Measurements from ENCODE around the gene BRD2. TPM values are rescaled to one million over a fixed set of nuclear protein-coding genes. Genes with fewer than 3 reads are reported as not detected.

The BRD2 gene
- total and polyA plus RNA-seq, 5 experiments from 2014 or later = 24.5 to 455 (median 72.8) TPM

DNA sequence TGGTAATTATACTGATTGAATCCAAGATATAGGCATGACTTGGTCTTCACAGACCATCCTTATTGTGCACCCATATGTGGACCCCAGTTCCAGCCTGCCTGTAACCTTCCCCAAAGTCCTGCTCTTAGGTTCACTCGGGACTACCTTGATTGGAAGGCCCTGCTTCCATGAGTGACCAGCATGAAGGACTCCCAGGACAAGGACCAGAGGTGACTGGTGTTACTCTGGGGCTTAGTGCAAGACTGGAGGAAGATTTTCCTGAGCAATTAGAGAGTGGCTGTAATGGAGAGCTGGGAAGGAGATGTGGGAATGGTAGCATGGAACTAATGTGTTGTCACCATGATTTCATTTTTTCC is 15.1 kb downstream of the BRD2 start:
- ATAC-seq = no peak
- Mint-ChIP-seq H3K4me1 (peaks cover 12 to 36% (median 31%) of the 10 kb centered on the region in 4 donors), H3K27me3 (no peaks in the 10 kb centered on the region), H3K36me3 (peaks cover 8 to 39% (median 13%) of the 10 kb centered on the region in 3 donors), H3K4me3 (no peak overlapping the region), H3K27ac (peak overlapping the region in 7 of 10 donors; percentile 20 to 82 (median 46)), H3K9me3 (no peaks in the 10 kb centered on the region)
- POLR2A ChIA-PET = interaction anchor here (1.2 to 21.1 kb wide), 6 partner anchors 12 to 89 kb away, joined by 3 to 510 read pairs (median 28); partner anchors contain the start of genes BRD2, HLA-DMA and HLA-DMB
- no peak for DNase-seq

DNA sequence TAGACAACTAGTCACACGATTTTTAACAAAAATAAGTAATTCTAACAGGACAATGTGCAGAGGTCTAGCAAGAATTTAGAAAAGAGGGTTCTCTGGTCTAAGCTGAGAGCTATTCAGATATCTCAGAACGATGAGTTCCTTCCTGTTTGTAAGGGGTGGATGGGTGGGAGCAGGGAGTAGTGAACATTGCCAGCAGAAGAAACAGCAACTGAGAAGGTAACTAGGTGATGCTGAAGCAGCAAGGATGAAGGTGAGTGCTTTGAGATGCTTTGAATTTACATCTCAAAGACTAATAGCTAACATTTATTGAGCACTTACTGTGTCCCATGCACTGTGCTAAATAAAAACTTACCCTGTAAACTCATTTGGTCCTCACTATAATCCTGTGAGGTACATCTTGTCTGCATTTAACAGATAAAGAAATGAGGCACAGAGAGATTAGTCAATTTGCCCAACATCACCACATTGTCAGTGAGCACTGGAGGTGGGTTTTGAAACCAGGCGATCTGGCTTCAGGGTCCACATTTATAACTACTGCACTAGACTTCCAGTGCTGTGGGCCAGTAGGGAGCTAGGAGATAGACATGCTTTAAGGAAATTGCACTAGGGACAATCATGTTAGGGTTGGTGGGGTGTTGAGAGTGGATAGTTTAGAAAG is 15.7 kb downstream of the BRD2 start:
- POLR2A ChIA-PET = interaction anchor here (1.2 to 21.1 kb wide), 8 partner anchors 13 to 99 kb away, joined by 3 to 510 read pairs (median 10); partner anchors contain the start of genes BRD2, HLA-DMA and HLA-DMB

DNA sequence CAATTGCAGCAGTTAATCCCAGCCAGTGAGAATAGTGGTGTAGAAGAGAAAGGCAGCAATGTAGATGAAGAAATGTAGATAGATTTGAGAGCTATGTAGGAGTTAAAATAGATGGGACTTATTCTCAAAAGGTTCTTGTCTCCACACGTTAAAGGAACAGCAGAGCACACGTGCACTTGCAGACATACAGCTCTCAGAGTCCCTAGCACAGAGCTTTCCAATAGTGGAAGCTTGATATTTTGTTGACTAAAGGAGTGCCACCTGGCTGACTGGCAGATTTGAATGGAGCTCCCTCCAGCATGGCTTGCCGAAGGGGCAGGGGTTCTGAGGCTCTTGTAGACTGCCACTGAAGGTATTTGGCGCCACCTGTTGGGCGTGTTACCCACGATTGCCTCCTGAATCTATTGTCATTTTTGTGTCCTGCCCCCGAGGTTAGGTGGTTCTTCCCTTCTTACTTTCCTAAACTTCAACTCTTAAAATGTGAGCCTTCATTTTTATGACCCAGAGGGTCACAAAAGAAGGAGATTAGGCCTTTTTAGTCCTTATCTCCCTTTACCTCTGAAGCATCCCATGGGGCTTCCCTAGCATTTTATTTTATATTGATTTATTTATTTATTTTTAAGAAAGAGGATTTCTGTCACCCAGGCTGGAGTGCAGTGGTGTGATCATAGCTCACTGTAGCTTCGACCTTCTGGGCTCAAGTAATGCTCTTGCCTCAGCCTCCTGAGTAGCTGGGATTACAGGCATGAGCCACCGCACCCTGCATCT is 16.4 kb downstream of the BRD2 start:
- Mint-ChIP-seq H3K27ac (peak overlapping the region in 9 of 10 donors; percentile 14 to 84 (median 67)), H3K4me1 (peaks cover 9 to 30% (median 25%) of the 10 kb centered on the region in 4 donors), H3K9me3 (no peaks in the 10 kb centered on the region), H3K4me3 (no peak overlapping the region), H3K27me3 (no peaks in the 10 kb centered on the region), H3K36me3 (peaks cover 4 to 25% (median 10%) of the 10 kb centered on the region in 3 donors)
- ATAC-seq = peak; percentile 88 to 99
- POLR2A ChIA-PET = interaction anchor here (0.6 to 21.1 kb wide), 9 partner anchors 13 to 146 kb away, joined by 3 to 510 read pairs (median 10); partner anchors contain the start of genes BRD2, HLA-DMA, HLA-DMB and TAP2
- DNase-seq = peak; percentile 78 to 95 (median 87)

More for the DNA sequence above, 15.7 kb downstream of the BRD2 start:
- Mint-ChIP-seq H3K9me3 (no peaks in the 10 kb centered on the region), H3K4me1 (peaks cover 12 to 34% (median 27%) of the 10 kb centered on the region in 4 donors), H3K36me3 (peaks cover 8 to 33% (median 13%) of the 10 kb centered on the region in 3 donors), H3K27ac (peak overlapping the region in 9 of 10 donors; percentile 29 to 82 (median 63)), H3K4me3 (no peak overlapping the region), H3K27me3 (no peaks in the 10 kb centered on the region)
- no peak for DNase-seq
- peak in 1 of 2 donors; percentile 11 for ATAC-seq

DNA sequence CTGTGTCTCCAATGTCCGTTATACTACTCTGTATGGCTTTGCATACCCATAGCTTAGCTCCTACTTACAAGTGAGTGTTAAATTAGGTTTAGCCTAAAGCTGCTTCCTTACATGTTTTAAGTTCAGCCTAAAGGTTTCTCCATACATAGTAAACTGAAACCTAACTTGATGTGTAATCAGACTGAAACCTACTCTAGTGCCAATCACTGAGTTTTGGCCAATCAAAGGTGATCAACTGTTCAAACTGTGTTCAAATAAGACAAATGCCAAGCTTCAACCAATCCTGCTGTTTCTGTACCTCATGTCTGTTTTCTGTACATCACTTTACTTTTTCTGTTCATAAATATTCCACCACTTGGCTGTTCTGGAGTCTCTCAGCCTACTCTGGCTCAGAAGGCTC is 21.0 kb downstream of the BRD2 start:
- Mint-ChIP-seq H3K36me3 (no peaks in the 10 kb centered on the region), H3K27me3 (peaks cover 0 to 9% (median 3%) of the 10 kb centered on the region in 5 donors), H3K9me3 (no peaks in the 10 kb centered on the region), H3K4me1 (peaks cover 3 to 8% (median 5%) of the 10 kb centered on the region in 4 donors), H3K4me3 (no peak overlapping the region), H3K27ac (no peak overlapping the region)
- ATAC-seq (no peak), DNase-seq (no peak)
- POLR2A ChIA-PET = interaction anchor here (0.6 to 2.3 kb wide), 3 partner anchors 16 to 851 kb away, joined by 3 to 13 read pairs (median 7); no protein-coding TSS in a partner anchor

GRCh38 chr6:32991972-32992371 is 23.6 kb downstream of the BRD2 start:
- Mint-ChIP-seq H3K4me3 (no peak overlapping the region), H3K27me3 (peaks cover 3 to 9% (median 4%) of the 10 kb centered on the region in 5 donors), H3K27ac (no peak overlapping the region), H3K36me3 (no peaks in the 10 kb centered on the region), H3K9me3 (no peaks in the 10 kb centered on the region), H3K4me1 (no peaks in the 10 kb centered on the region)
- DNase-seq (no peak), ATAC-seq (no peak)
- POLR2A ChIA-PET = no interaction called here

DNA sequence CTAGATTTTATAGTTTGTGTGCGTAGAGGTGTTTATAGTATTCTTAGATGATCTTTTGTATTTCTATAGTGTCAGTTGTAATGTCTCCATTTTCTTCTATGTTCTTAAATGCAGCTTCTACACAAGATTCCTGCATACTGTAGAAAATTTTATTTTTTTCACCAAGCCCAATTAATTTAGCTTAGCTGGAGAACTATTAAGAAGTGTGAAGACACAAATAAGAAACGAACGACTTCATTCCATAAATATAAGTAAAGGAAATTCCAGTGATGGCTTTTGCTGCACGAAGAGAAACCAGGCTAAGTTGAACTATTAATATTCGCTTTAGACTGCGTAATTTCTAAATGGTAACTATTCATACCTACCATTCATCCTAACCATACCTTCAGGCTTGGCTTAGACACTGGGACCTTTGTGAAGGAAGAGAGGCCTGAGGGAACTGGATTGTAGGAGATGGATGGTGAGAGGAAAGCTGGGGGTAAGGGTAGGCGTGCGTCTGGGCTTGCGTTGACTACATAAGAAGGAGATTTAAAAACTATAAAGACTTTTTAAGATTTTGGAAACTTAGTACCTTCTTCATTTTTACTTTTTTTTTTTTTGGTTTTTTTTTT is 25.1 kb downstream of the BRD2 start:
- POLR2A ChIA-PET = interaction anchor here (1.1 to 1.2 kb wide), 2 partner anchors 22 to 23 kb away, joined by 4 read pairs; no protein-coding TSS in a partner anchor

GRCh38 chr6:32995448-32995847 is 27.1 kb downstream of the BRD2 start:
- Mint-ChIP-seq H3K4me1 (peaks cover 4 to 7% (median 7%) of the 10 kb centered on the region in 4 donors), H3K9me3 (no peaks in the 10 kb centered on the region), H3K27ac (no peak overlapping the region), H3K27me3 (peaks cover 4 to 22% (median 6%) of the 10 kb centered on the region in 5 donors), H3K36me3 (no peaks in the 10 kb centered on the region), H3K4me3 (no peak overlapping the region)
- DNase-seq = no peak
- POLR2A ChIA-PET = no interaction called here
- no peak for ATAC-seq

More for the DNA sequence above, 25.1 kb downstream of the BRD2 start:
- Mint-ChIP-seq H3K9me3 (no peaks in the 10 kb centered on the region), H3K36me3 (no peaks in the 10 kb centered on the region), H3K27me3 (peaks cover 3 to 20% (median 6%) of the 10 kb centered on the region in 5 donors), H3K4me1 (no peaks in the 10 kb centered on the region), H3K27ac (no peak overlapping the region), H3K4me3 (no peak overlapping the region)
- no peak for ATAC-seq
- DNase-seq = no peak

DNA sequence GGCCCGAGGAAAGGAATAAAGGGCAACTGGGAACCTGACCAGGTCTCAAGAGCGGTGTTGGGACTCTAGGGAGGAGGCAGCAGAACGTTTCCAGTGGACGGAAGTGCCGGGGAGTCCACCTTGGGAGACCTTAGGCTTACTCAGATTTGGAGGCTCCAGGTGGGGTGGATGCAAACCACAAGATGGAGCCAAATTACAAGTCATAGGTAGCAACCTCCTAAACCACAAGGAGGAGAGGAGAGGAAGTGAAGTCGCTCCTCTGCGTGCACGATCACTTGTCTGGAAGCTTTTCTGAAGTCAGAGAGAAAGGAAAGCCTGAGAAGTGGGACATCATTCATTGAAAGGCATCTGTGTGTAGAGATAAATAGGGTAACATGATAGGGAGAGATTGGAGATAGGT is 31.7 kb downstream of the BRD2 start:
- H3K27me3 Mint-ChIP-seq = peaks cover 1 to 13% (median 4%) of the 10 kb centered on the region in 5 donors
- no peaks in the 10 kb centered on the region for H3K36me3 Mint-ChIP-seq
- H3K4me1 Mint-ChIP-seq = peaks cover 4 to 9% (median 8%) of the 10 kb centered on the region in 4 donors
- POLR2A ChIA-PET = interaction anchor here (1.9 kb wide), 1 partner anchor 9 kb away, joined by 6 read pairs; no protein-coding TSS in a partner anchor
- peak overlapping the region in 5 of 10 donors; percentile 15 to 66 (median 43) for H3K27ac Mint-ChIP-seq
- peak; percentile 72 to 86 for ATAC-seq
- peak overlapping the region in 3 of 10 donors; percentile 3 to 9 (median 3) for H3K4me3 Mint-ChIP-seq
- no peaks in the 10 kb centered on the region for H3K9me3 Mint-ChIP-seq
- peak in 6 of 10 donors; percentile 17 to 69 (median 36) for DNase-seq

DNA sequence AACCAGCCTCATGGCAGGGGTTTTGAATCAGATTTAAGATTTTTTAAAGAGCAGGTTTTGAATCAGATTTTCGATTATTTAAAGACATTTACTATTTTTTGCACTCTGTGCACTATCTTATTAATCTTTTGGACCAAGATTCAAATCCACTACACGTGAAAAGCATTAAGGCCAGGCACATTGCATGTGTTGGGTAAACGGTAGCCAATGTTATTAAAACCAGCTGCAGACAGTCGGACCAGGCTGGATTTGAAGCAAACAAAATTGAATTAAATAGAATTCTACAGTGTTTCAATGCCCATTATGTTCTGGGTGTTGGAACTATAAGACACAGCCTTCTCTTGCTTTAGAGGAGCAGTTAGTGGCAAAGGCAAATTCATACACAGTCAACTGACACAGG is 33.3 kb downstream of the BRD2 start:
- DNase-seq = no peak
- no peak for ATAC-seq
- Mint-ChIP-seq H3K27me3 (peaks cover 1 to 13% (median 3%) of the 10 kb centered on the region in 5 donors), H3K27ac (no peak overlapping the region), H3K4me3 (no peak overlapping the region), H3K9me3 (no peaks in the 10 kb centered on the region), H3K36me3 (peaks cover 0 to 5% (median under 1%) of the 10 kb centered on the region in 3 donors), H3K4me1 (peaks cover 8 to 12% (median 10%) of the 10 kb centered on the region in 4 donors)
- POLR2A ChIA-PET = no interaction called here

GRCh38 chr6:33004940-33005339 is 36.5 kb downstream of the BRD2 start:
- no peak overlapping the region for H3K4me3 Mint-ChIP-seq
- no peak for ATAC-seq
- peak overlapping the region in 4 of 10 donors; percentile 16 to 49 (median 33) for H3K27ac Mint-ChIP-seq
- no peak for DNase-seq
- peaks cover 0 to 10% (median 7%) of the 10 kb centered on the region in 3 donors for H3K36me3 Mint-ChIP-seq
- no peaks in the 10 kb centered on the region for H3K9me3 Mint-ChIP-seq
- POLR2A ChIA-PET = interaction anchor here (1.3 kb wide), 1 partner anchor 33 kb away, joined by 3 read pairs; no protein-coding TSS in a partner anchor
- H3K4me1 Mint-ChIP-seq = peaks cover 31 to 37% (median 35%) of the 10 kb centered on the region in 4 donors
- H3K27me3 Mint-ChIP-seq = peaks cover 0 to 2% (median 0%) of the 10 kb centered on the region in 5 donors

GRCh38 chr6:33007831-33008400 is 39.5 kb downstream of the BRD2 start:
- no peak for DNase-seq
- ATAC-seq = no peak
- peak overlapping the region; percentile 87 to 99 (median 96) for H3K4me3 Mint-ChIP-seq
- no peaks in the 10 kb centered on the region for H3K9me3 Mint-ChIP-seq
- peaks cover 0 to 10% (median 7%) of the 10 kb centered on the region in 3 donors for H3K36me3 Mint-ChIP-seq
- no peaks in the 10 kb centered on the region for H3K27me3 Mint-ChIP-seq
- H3K4me1 Mint-ChIP-seq = peaks cover 27 to 34% (median 29%) of the 10 kb centered on the region in 4 donors
- H3K27ac Mint-ChIP-seq = peak overlapping the region; percentile 25 to 96 (median 94)
- POLR2A ChIA-PET = interaction anchor here (0.6 to 4.0 kb wide), 5 partner anchors 8 to 65 kb away, joined by 3 to 12 read pairs (median 5); no protein-coding TSS in a partner anchor

Data from naive thymus-derived CD8-positive, alpha-beta T cell (primary cell).